Measurements from ENCODE around the gene C14orf180. TPM values are rescaled to one million over a fixed set of nuclear protein-coding genes. Genes with fewer than 3 reads are reported as not detected.

Gene C14orf180
- total RNA-seq, 1 donor from 2014 or later, result 0.14 TPM

DNA sequence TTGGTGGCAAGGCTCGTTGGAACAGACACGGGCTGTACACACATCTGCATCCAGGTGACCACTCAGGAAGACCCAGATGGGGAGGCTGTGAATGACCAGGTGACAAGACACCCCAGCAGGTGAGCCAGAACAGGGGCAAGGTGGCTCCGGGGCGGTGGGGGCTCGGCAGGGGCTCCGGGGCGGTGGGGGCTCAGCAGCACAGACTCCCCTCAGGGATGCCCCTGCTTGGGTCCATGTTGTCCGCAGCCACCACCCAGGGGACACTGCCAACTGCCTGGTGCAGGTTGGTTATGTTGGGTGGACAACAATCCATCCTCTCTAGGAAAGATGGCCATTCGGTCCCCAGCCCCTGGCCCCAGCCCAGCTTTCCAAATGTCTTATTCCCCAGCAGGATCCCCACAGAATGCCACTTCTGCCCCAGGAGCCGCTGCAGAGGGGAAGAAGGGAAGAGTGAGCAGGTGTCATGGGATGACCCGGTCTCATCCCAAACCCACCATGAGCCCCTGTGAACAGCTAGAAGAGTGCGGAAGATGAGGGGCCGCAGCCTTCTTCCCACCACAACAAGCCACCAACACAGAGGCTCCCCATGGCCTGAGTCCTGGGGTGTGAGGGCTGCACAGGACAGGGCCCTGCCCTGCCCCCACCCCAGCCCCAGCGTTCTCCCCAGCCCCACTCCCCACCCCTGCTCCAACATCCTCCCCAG is 31.4 kb upstream of the C14orf180 start:
- no peaks in the 10 kb centered on the region for H3K4me1 ChIP-seq
- H3K27me3 ChIP-seq, result peaks cover 27% of the 10 kb centered on the region
- no peak for ATAC-seq
- intact Hi-C loops (cut with DNase I), result no loop called here
- H3K27ac ChIP-seq, result no peak overlapping the region
- no peaks in the 10 kb centered on the region for H3K36me3 ChIP-seq
- TF ChIP-seq, protein P1, sequence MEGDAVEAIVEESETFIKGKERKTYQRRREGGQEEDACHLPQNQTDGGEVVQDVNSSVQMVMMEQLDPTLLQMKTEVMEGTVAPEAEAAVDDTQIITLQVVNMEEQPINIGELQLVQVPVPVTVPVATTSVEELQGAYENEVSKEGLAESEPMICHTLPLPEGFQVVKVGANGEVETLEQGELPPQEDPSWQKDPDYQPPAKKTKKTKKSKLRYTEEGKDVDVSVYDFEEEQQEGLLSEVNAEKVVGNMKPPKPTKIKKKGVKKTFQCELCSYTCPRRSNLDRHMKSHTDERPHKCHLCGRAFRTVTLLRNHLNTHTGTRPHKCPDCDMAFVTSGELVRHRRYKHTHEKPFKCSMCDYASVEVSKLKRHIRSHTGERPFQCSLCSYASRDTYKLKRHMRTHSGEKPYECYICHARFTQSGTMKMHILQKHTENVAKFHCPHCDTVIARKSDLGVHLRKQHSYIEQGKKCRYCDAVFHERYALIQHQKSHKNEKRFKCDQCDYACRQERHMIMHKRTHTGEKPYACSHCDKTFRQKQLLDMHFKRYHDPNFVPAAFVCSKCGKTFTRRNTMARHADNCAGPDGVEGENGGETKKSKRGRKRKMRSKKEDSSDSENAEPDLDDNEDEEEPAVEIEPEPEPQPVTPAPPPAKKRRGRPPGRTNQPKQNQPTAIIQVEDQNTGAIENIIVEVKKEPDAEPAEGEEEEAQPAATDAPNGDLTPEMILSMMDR (IDR thresholded peaks at IDR 0.05), result no peak
- H3K9me3 ChIP-seq, result no peaks in the 10 kb centered on the region
- H3K4me3 ChIP-seq, result no peak overlapping the region
- DNase-seq, result no peak

DNA sequence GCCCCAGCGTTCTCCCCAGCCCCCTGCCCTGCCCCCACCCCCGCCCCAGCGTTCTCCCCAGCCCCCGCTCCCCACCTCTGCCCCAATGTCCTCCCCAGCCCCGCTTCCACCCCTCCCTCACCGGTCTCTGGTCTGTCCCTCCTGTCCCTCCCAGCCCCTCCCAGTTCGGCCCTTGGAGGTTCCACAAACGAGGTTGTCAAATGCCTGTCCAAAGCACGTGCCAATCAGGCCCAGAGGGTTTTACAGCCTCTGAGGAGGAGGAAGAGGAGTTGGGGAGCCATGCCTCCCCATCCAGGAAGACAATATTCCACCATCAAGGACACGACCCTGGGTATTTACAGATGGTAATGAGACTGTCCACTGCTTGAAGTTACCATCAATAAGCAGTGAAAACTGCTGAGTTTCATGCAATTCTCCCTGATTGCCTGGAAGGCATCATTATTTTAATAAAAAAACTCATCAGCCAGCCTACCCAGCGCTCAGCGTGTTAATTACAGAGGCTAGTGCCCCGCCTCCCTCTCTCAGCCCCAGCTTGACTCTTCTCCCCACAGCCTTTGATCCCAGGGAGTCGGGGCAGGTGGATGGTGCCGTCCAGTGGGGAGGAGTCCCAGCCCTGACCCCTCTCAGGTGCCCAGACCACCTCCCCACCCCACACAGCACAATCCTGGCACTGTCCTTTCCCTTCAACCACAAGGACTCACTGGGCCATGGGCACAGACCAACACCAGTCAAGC is 30.6 kb upstream of the C14orf180 start:
- no peak for DNase-seq
- TF ChIP-seq, protein P1 (IDR thresholded peaks at IDR 0.05), result no peak
- no peak overlapping the region for H3K27ac ChIP-seq
- H3K36me3 ChIP-seq, result no peaks in the 10 kb centered on the region
- intact Hi-C loops (cut with DNase I), result no loop called here
- no peak for ATAC-seq
- H3K9me3 ChIP-seq, result no peaks in the 10 kb centered on the region
- peaks cover 26% of the 10 kb centered on the region for H3K27me3 ChIP-seq
- H3K4me3 ChIP-seq, result no peak overlapping the region
- no peaks in the 10 kb centered on the region for H3K4me1 ChIP-seq

DNA sequence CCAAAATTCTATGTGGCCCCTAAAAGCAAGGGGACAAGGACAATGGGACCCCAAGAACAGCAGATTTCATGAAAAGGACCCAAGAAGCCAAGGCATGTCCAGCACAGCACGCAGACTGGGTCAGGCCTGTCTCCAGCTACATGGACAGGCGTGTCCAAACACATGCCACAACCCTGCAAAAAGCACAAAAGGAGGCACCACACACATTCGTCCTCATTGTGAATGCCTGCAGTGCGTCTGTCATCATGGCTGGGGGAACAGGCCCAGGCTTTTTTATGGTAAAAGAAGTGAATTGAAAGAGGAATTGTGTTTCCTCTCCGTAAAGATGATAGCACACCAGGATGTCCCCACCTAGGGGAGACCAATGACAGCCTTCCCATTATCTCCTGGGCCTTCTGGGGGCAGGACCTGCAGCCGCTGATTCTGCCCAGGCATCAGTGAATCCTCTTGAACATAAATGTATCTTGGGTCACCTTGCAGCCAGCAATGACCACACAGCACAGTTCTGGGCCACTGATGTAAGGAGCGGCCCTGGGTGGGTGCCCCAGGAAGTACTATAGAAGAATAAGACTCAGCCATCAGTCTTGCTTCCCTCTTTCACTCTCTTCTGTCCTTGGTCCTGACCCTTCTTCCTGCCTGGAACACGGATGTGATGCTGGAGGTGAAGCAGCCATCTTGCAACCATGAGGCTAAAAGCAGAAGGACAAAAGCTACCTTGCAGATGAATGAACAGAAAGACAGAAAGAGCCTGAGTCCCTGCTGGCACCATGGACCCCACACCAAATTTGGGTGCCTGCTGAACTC is 29.8 kb upstream of the C14orf180 start:
- Histone ChIP-seq H3K4me1 (no peaks in the 10 kb centered on the region), H3K36me3 (no peaks in the 10 kb centered on the region), H3K9me3 (no peaks in the 10 kb centered on the region), H3K27ac (no peak overlapping the region), H3K27me3 (peaks cover 28% of the 10 kb centered on the region), H3K4me3 (no peak overlapping the region)
- intact Hi-C loops (cut with DNase I), result no loop called here
- ATAC-seq, result no peak
- TF ChIP-seq, protein P1 (IDR thresholded peaks at IDR 0.05), result no peak
- no peak for DNase-seq

DNA sequence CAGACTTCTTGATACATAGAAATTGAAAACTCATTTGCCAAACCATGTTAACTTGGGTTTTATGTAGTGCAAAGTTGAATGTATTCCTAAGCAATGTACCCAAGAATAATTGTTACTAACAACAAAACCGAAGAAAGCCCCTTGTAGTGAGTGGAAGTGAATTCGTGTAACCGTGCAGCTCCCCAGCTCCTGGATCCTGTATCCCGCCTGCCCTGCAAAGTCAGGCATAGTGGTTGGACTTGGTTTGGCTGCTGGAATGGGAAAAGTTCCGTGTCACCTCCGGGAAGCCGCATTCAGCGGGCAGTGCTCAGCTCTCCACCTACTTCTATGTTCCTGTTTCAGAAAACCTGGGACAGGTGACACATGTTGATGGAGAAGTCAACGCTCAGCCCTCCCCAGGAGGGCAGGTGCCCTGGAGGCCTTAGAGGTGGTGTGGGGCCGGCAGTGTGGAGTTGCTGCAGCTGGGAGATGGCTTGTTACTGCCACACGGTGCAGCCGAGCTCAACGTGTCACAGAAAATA is 29.2 kb upstream of the C14orf180 start:
- Histone ChIP-seq H3K27me3 (peaks cover 27% of the 10 kb centered on the region), H3K27ac (no peak overlapping the region), H3K4me1 (no peaks in the 10 kb centered on the region), H3K36me3 (no peaks in the 10 kb centered on the region), H3K4me3 (no peak overlapping the region), H3K9me3 (no peaks in the 10 kb centered on the region)
- peak; percentile 29 for DNase-seq
- intact Hi-C loops (cut with DNase I), result no loop called here
- ATAC-seq, result no peak
- TF ChIP-seq, protein P1 (IDR thresholded peaks at IDR 0.05), result no peak

DNA sequence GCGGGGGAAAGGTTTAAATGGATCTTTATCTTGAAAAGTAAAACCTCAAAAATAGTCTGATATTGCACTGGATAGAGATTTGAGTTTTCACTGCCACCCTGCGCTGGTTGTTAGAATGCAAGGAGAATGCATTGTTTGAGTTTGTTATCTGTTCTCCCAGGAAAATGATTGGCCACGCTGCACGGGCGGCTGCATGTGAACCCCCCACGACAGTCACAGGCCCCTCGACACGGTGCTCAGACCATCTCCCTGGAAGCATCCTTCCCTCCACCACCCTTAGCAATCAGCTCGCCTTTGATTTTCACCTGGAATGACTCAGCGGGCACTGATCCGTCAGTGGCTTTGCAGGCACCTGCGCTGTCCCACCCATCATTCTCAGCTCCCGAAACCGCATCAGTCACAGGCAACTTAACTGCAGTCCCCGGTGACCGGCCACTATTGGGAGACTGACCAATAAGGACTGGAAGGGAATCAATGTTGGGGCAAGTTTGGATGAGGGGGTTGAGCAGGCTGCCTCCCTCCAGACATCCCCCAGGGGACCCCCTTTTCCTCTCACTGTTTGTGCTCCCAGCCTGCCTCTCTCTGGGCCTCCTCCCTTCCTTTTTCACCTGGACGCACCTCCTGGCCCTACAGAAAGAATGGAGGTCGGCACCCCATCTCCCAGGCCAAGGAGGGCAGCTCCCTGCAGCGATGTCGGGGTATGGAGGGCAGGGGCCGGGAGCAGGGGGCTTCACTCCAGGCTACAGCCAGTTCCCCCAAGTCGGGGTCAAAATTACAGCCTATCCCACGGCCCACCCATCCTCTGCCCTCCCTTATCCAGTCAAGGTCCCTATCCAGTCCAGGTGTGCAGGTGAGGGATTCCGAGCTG is 28.5 kb upstream of the C14orf180 start:
- DNase-seq, result peak; percentile 49
- H3K27ac ChIP-seq, result no peak overlapping the region
- no peaks in the 10 kb centered on the region for H3K9me3 ChIP-seq
- H3K27me3 ChIP-seq, result peaks cover 22% of the 10 kb centered on the region
- H3K4me3 ChIP-seq, result no peak overlapping the region
- intact Hi-C loops (cut with DNase I), result no loop called here
- H3K36me3 ChIP-seq, result no peaks in the 10 kb centered on the region
- TF ChIP-seq, protein P1 (IDR thresholded peaks at IDR 0.05), result no peak
- no peaks in the 10 kb centered on the region for H3K4me1 ChIP-seq
- no peak for ATAC-seq
